ENCODE data around the gene ROBO1.

DNA sequence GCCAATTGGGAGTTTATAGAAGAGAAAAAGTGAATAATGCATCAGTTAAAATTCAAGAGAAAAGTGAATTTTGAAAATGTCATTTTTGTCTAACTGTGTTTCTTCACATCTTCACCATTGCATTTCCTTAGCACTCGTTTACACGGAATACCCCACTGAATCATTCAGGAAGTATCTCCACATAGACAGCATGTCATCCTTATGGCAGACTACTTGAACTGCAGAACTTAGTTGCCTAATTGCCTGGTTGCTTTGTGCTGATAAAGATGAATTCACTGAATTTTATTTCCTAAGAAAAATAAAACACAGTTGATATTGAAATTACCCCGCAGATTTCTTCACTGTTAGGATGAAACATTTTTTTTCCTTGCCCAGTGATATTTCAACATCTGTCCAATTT lies 627.1 kb downstream of the ROBO1 start:
- TF ChIP-seq CTCF (IDR thresholded peaks at IDR 0.05) (no peak), EZH2 (IDR thresholded peaks at IDR 0.05; ENCODE audit: borderline replicate concordance, insufficient read depth, low read depth, low read length, poor library complexity, severe bottlenecking) (no peak)

Data from B cell (primary cell).